ENCODE results near the gene GPRIN3.

Gene GPRIN3

GRCh38 chr4:89307446-89308160 is at the start of gene GPRIN3:
Gene GPRIN3, minus strand, starts transcription at chr4:89307800. Its CDS starts 57,690 bp downstream, at chr4:89250110.
- peak; percentile 50 for DNase-seq (ENCODE audit: low spot score)

DNA sequence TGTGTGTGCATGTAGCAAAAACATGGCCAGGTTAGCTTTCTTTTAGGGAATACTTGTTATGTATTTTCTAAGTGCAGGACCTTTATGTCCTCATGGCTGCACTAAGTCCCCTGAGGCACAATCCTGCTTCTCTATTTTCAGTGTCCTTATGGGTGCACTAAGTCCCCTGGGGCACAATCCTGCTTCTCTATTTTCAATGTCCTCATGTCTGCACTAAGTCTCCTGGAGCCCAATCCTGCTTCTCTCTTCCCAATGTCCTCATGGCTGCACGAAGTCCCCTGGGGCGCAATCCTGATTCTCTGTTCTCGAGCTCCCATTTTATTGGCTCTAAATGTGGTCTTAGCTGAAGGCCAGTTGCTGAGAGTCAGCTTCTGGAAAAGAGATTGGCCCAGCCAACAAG is 49.7 kb upstream of the GPRIN3 start:
- no peak for DNase-seq (ENCODE audit: low spot score)

DNA sequence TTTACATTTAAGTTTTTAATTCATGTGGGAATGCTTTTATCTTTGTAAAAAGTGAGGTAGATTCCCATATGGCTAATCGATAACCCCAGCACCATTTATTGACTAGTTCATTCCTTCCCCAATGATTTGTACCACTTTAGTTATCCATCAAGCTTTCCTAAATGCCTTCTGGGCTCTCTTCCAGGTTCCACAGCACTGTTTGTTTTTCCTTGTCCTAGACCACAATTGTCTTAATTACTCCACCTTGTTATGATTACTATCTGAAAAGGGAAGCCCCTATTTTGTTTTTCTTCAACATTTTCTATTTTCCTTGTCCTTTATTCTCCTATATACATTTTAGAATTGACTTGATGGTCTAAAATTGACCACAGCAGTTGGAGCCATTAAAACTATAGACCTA is 48.5 kb upstream of the GPRIN3 start:
- no peak for DNase-seq (ENCODE audit: low spot score)

GRCh38 chr4:89353514-89353913 is 45.9 kb upstream of the GPRIN3 start:
- DNase-seq (ENCODE audit: low spot score) = no peak

GRCh38 chr4:89352541-89352940 is 44.9 kb upstream of the GPRIN3 start:
- DNase-seq (ENCODE audit: low spot score) = no peak

DNA sequence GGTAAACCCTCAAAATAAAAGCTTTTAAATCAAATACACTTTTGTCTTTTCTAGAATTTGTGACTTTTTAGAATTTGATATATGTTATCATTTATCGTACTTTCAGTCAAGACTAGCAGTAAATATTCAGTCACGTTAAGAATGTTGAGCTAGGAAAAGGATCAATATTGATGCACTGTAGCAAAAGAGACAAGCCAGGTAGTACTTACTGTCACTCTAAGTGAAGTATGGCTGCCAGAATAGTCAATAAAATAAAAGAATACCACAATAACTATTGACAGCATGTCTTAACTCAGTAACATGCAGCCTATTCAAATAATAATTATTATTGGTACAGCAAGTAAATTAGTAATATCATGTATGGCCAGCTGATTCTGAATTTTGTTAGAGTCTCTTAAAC is 43.6 kb upstream of the GPRIN3 start:
- DNase-seq (ENCODE audit: low spot score) = no peak

GRCh38 chr4:89347363-89348025 is 39.9 kb upstream of the GPRIN3 start:
- no peak for DNase-seq (ENCODE audit: low spot score)

DNA sequence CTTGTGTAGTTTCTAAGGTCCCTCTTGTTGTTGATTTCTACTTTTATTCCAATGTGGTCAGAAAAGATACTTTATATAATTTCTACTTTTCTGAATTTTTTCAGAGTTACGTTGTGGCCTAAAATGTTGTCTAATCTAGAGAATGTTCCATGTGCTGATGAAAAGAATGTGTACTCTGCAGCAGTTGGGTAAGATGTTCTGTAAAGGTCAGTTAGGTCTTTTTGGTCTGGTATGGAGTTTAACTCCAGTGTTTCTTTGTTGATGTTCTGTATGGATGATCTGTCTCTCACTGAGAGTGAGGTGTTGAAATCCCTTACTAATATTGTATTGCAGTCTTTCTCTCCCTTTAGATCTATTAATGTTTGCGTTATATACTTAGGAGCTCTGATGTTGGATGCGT is 37.0 kb upstream of the GPRIN3 start:
- no peak for DNase-seq (ENCODE audit: low spot score)

- DNase-seq (ENCODE audit: low spot score) = no peak
Observed at GRCh38 chr4:89338206-89338605, 30.6 kb upstream of the GPRIN3 start.

GRCh38 chr4:89337681-89338080 is 30.1 kb upstream of the GPRIN3 start:
- no peak for DNase-seq (ENCODE audit: low spot score)

GRCh38 chr4:89336818-89337420 is 29.3 kb upstream of the GPRIN3 start:
- DNase-seq (ENCODE audit: low spot score) = no peak

DNA sequence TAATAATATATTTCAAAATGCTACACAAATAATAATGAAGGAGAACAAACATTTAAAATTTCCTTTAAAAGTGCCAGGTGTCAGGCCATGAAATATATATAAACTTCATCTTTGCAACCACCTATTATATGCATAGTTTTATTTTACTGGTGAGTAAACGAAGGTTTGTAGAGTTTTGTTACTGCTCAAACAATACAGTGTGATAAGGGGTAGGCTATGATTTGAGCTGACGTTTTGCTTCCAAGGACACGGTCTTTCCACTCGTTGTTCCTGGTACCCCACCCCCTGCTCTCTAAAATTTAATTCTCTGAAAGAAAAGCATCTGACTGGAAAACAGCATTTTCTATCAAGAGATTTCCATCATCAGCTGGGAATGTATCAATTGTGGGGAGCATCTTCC is 27.2 kb upstream of the GPRIN3 start:
- no peak for DNase-seq (ENCODE audit: low spot score)

GRCh38 chr4:89334311-89334710 is 26.7 kb upstream of the GPRIN3 start:
- DNase-seq (ENCODE audit: low spot score) = peak; percentile 9

DNA sequence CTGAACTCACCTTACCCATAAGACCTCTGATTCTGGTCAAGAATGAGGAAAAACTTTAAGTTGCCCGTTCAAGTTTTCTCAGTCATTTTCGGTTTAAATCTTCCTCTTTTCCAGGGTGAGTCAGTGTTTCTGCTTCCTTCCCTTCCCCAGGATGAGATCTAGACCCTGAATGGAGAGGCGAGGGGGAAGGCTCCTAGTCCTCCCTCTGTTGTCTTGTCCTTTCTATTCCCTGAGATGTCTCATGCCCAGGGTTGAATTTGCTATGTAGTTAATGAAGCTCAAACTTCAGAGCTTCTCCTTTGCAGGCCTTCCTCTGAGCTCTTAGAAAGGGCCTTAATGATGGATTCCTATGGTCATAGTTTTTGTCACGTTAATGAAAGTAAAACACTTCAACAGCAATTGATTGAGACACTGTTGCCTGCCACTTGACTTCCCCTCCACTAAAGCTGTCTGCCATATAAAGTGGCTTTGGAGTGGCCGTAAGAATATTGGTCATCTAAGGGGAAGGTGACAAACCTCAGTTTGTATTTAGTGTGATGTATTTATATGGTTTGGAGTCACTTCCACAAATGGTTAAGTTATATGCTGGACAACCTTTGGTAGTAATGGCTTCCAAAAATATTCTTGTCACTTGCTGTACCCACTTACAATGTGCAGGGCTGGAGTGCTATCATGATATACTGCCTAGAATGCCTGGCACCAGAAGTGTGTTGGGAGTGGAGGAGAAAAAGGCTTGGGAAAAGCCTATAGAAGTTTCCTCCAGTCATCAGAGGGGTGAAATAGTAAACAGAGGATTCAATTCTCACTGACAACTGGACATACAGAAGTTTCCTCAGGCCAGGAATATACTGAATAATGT is 24.3 kb upstream of the GPRIN3 start:
- DNase-seq (ENCODE audit: low spot score) = peak; percentile 33

GRCh38 chr4:89331197-89331596 is 23.6 kb upstream of the GPRIN3 start:
- no peak for DNase-seq (ENCODE audit: low spot score)

DNA sequence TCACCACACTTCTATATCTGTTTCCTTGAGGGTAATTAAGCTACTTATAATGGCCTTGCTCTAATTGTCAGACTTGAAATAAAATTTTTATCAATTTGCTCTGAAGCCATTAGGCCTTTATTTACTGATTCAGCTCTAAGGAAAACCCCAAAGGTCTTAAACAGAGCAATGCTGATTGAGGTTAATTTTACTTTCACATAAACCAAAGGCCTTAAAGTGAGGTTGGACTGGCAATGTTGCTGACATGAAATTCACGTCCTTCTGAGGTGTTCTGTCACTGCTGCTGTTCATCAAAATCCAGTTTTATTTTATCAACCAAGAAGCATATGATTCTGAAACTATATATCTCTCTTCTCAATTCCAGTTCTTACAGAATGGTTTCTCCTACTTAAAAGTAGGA is 21.7 kb upstream of the GPRIN3 start:
- DNase-seq (ENCODE audit: low spot score) = no peak

DNA sequence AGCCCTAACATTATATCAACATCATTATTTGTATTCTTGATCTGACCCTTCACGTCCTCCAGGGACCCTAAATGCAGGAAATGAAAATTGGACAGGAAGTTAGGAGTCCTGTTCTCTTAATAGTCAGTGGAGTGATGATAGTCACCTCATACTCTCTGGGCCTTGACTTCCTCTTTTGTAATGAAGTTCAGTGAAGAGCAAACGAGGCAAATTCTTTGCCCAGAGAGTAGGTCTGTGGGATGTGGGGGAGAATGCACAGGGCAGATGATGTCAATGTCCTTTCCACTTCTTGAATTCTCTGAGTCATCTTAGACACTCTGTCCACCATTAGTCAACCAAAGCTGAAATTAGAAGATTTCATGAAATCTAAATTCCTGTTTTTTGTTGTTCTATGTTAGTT is 17.1 kb upstream of the GPRIN3 start:
- DNase-seq (ENCODE audit: low spot score) = peak; percentile 72

- no peak for DNase-seq (ENCODE audit: low spot score)
Observed at GRCh38 chr4:89322671-89323070, 15.1 kb upstream of the GPRIN3 start.

- DNase-seq (ENCODE audit: low spot score) = no peak
Observed at GRCh38 chr4:89319756-89320155, 12.2 kb upstream of the GPRIN3 start.

DNA sequence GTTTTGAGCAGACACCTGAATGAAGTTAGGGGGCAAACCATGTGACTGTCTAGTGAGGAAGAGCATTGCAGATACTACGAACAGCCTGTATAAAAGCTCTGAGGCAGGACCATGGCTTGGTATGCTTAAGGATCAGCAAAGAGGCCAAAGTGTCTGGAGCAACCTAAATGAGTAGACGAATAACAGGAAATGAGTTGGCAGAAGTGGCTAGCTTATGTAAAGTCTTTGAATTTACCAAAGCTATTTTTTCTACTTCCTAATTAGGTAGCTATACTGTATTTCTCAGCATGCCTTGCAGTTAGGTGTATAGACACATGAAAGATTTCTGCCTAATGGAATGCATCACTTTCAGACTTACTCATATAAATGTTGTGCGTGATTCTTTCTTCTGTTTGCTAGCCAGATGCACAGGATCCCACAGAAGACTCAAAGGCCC is 9.3 kb upstream of the GPRIN3 start:
- no peak for DNase-seq (ENCODE audit: low spot score)

- no peak for DNase-seq (ENCODE audit: low spot score)
Observed at GRCh38 chr4:89316211-89316610, 8.6 kb upstream of the GPRIN3 start.

DNA sequence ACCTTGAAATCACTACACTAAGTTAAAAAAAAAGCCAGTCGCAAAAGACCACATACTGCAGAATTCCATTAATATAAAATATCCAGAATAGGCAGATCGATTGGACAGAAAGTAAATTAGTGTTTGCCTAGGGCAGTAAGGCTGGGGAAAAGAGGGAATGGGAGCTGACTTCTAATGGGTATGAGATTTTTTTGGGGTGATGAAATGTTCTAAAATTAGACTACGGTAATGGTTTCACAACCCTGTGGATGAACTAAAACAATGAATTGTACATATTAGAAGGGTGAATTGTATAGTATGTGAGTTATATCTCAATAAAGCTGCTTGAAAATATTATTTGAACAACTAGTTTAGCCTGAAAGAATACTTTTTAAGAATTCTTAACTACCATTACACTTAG is 6.7 kb upstream of the GPRIN3 start:
- DNase-seq (ENCODE audit: low spot score) = no peak
